ENCODE data around the gene ZNF772.

DNA sequence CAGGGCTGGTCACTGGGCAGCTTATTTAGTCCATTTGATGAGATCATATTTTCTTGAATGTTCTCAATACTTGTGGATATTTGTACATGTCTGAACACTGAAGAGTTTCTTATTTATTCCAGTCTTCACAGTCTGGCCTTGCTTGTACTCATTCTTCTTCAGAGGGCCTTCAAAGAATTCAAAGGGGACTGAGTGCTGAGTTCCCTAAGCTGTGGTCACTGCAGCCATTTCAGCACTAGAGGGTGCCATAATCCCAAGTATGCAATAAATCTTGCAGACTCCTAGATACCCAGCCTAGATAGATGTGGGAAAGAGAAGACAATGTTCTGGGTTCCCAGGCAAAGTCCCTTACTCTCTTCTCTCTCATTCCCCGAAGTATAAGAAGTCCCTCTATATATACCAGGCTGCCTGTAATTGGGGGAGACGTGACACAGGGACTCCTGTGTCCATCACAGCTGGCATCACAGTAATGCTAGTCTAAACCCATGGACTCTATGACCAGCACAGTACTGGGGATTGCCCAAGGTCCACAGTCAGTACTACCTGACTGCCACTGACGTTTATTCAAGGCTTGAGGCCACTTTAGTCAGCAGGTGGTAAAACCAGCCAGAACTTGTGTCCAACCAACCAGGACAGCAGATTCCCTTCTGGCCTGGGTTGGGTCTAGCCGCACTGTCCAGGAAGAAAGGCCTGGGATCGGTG is 11.5 kb downstream of the ZNF772 start:
- no peak for TF ChIP-seq GATA2 (IDR thresholded peaks at IDR 0.05; ENCODE audit: low read depth, low read length)
- no peak for TF ChIP-seq GATA3 (IDR thresholded peaks at IDR 0.05; ENCODE audit: low read depth, low read length)
